IPS-18a (cell line): ENCODE results near the gene DOCK10.
"Not testable (repeated sequence)": the region's sequence is repeated elsewhere in the genome, so short reads cannot be mapped to it uniquely, and the experiment has no call there.

Source experiments
- H3K27ac ChIP-seq: one replicate; pipeline ENCODE4 v1.5.1; 2013; ENCODE audit warnings: low read length
- H3K27me3 ChIP-seq: one replicate; pipeline ENCODE4 v1.6.1; 2013; ENCODE audit warnings: mild to moderate bottlenecking, low read length; ENCODE audit not compliant: control insufficient read depth, insufficient read depth
- H3K36me3 ChIP-seq: one replicate; pipeline ENCODE4 v1.6.1; 2013; ENCODE audit warnings: low read depth, low read length; ENCODE audit not compliant: control insufficient read depth
- H3K4me1 ChIP-seq: one replicate; pipeline ENCODE4 v1.6.1; 2013; ENCODE audit warnings: low read depth, low read length; ENCODE audit not compliant: control insufficient read depth
- H3K4me3 ChIP-seq: one replicate; pipeline ENCODE4 v1.5.1; 2013; ENCODE audit warnings: low read length
- H3K9ac ChIP-seq: one replicate; pipeline ENCODE4 v1.6.1; 2013; ENCODE audit warnings: mild to moderate bottlenecking, low read length, moderate library complexity
- H3K9me3 ChIP-seq: one replicate; pipeline ENCODE4 v1.6.1; 2013; ENCODE audit warnings: low read depth, low read length; ENCODE audit not compliant: control insufficient read depth

The DOCK10 gene

GRCh38 chr2:224924631-224925030 is 117.6 kb downstream of the DOCK10 start:
- H3K27me3 ChIP-seq: no peaks in the 10 kb centered on the region
- no peak overlapping the region for H3K9ac ChIP-seq
- no peak overlapping the region for H3K27ac ChIP-seq
- H3K4me1 ChIP-seq: no peaks in the 10 kb centered on the region
- no peaks in the 10 kb centered on the region for H3K9me3 ChIP-seq
- no peak overlapping the region for H3K4me3 ChIP-seq
- H3K36me3 ChIP-seq: no peaks in the 10 kb centered on the region

DNA sequence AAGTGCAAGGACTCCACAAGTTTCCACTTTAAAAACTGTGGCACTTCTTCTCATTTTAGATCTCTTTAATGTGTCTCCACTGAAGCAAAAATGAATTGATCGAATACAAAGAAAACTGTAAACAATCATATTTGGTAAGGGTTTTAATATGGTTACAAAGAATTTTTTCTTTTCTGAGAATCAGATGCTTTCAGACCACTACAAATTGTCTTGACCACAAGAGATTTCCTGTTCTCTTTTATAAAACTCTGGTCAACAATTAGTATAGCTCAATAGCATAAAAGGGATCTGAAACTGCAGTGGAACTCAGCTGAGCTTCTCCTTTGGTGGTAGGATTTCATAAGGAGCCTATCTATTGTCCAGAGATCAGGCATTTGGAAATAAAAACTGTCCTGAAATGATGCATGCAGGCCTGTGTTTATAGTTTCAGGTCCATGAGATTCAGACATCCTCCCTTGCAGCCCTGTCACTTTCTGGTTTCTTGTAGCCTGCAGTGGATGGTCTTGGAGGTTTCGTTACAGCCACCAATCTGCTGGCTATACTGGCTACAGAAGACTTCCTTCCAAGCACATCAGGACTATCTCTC is 120.0 kb downstream of the DOCK10 start:
- Histone ChIP-seq H3K9ac (no peak overlapping the region), H3K4me1 (no peaks in the 10 kb centered on the region), H3K4me3 (no peak overlapping the region), H3K27ac (no peak overlapping the region), H3K9me3 (no peaks in the 10 kb centered on the region), H3K36me3 (no peaks in the 10 kb centered on the region), H3K27me3 (no peaks in the 10 kb centered on the region)

GRCh38 chr2:224919472-224920110 is 122.7 kb downstream of the DOCK10 start:
- Histone ChIP-seq H3K27ac (no peak overlapping the region), H3K9ac (no peak overlapping the region), H3K27me3 (no peaks in the 10 kb centered on the region)

GRCh38 chr2:224918626-224919471 is 123.4 kb downstream of the DOCK10 start:
- no peaks in the 10 kb centered on the region for H3K9me3 ChIP-seq
- H3K4me1 ChIP-seq: no peaks in the 10 kb centered on the region
- no peak overlapping the region for H3K9ac ChIP-seq
- H3K27me3 ChIP-seq: no peaks in the 10 kb centered on the region
- H3K36me3 ChIP-seq: no peaks in the 10 kb centered on the region
- no peak overlapping the region for H3K4me3 ChIP-seq
- no peak overlapping the region for H3K27ac ChIP-seq

More at GRCh38 chr2:224919472-224920110, 122.7 kb downstream of the DOCK10 start:
- Histone ChIP-seq H3K4me3 (no peak overlapping the region), H3K4me1 (no peaks in the 10 kb centered on the region), H3K9me3 (no peaks in the 10 kb centered on the region), H3K36me3 (no peaks in the 10 kb centered on the region)

DNA sequence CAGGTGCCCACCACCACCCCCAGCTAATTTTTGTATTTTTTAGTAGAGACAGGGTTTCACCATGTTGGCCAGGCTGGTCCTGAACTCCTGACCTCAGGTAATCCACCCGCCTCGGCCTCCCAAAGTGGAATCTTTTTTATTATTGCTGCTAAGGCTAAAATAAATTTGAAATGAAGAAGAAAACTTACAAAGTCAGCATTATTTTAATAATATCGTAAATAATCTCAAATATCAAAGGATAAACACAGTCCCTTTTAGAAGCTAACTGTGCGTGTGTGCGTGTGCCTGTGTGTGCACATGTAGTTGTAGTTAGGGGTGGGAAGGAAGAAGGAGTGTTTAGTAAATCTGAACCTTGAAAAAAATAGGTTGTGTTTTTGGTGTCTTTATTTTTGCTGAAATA is 125.0 kb downstream of the DOCK10 start:
- not testable (repeated sequence) for H3K27ac ChIP-seq, H3K9me3 ChIP-seq, H3K27me3 ChIP-seq, H3K4me1 ChIP-seq, H3K4me3 ChIP-seq, H3K9ac ChIP-seq, H3K36me3 ChIP-seq

GRCh38 chr2:224915136-224915535 is 127.1 kb downstream of the DOCK10 start:
- no peak overlapping the region for H3K27ac ChIP-seq
- no peaks in the 10 kb centered on the region for H3K27me3 ChIP-seq
- H3K9me3 ChIP-seq: no peaks in the 10 kb centered on the region
- H3K36me3 ChIP-seq: no peaks in the 10 kb centered on the region
- no peak overlapping the region for H3K4me3 ChIP-seq
- H3K9ac ChIP-seq: no peak overlapping the region
- H3K4me1 ChIP-seq: peaks cover under 1% of the 10 kb centered on the region

DNA sequence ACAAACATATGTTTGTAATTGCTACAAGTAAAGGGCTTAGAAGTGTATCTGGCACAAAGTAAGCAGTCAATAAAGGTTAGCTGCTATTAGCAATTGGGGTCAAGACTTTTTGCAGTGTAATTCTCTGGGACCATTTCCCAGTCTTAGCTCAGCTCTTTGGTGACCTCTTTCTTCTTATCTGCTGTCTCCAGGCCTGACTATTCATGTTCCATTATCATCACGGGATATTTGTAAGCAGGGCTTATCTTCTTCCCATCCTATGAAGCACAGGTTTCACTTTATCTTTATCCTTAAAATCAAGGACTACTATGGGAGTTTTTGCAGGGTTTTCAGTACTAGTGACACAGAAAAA is 131.7 kb downstream of the DOCK10 start:
- Histone ChIP-seq H3K27ac (no peak overlapping the region), H3K36me3 (no peaks in the 10 kb centered on the region)

DNA sequence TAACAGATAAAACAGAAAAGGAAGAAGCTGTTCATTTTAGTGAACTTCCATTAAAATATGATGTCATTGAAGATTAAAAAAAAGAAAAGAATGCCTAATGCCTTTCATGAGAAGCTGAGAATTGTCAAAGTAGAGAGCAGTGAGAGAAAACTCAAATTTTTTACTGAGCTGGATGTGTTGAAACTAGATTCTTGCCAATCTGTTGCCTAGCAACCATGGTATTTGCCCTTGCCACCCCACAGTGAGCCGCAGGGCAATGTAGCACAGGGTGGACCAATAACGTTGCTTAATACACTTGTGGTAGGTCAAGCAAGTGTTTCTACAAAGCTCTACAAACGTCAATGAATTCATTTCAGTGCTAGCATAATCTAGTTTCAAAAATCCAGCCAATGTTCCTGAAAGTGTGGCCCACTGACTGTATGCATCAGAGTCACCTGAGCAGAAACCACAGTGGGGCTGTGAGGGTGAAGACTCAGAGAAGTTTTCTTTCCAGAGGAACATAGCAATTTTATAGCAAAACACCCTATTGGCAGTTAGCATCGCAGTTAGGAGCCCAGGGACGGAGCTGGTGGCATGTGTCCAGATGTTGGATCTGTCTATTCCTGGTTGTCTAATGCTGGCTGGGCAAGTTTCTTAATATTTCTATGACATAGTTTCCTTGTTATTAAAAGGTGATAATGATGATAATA is 132.2 kb downstream of the DOCK10 start:
- no peaks in the 10 kb centered on the region for H3K36me3 ChIP-seq
- no peaks in the 10 kb centered on the region for H3K27me3 ChIP-seq
- H3K9ac ChIP-seq: no peak overlapping the region
- H3K4me3 ChIP-seq: no peak overlapping the region
- H3K9me3 ChIP-seq: no peaks in the 10 kb centered on the region
- no peak overlapping the region for H3K27ac ChIP-seq
- peaks cover 5% of the 10 kb centered on the region for H3K4me1 ChIP-seq

More for the DNA sequence above, 131.7 kb downstream of the DOCK10 start:
- Histone ChIP-seq H3K9me3 (no peaks in the 10 kb centered on the region), H3K27me3 (no peaks in the 10 kb centered on the region), H3K4me1 (peaks cover 5% of the 10 kb centered on the region), H3K9ac (no peak overlapping the region), H3K4me3 (no peak overlapping the region)

GRCh38 chr2:224908818-224909217 is 133.4 kb downstream of the DOCK10 start:
- Histone ChIP-seq H3K27ac (no peak overlapping the region), H3K4me3 (no peak overlapping the region), H3K36me3 (no peaks in the 10 kb centered on the region), H3K27me3 (no peaks in the 10 kb centered on the region), H3K4me1 (peaks cover 5% of the 10 kb centered on the region), H3K9me3 (no peaks in the 10 kb centered on the region), H3K9ac (no peak overlapping the region)

- H3K4me1 ChIP-seq: no peaks in the 10 kb centered on the region
- H3K4me3 ChIP-seq: no peak overlapping the region
- H3K27me3 ChIP-seq: no peaks in the 10 kb centered on the region
- no peak overlapping the region for H3K9ac ChIP-seq
- no peaks in the 10 kb centered on the region for H3K36me3 ChIP-seq
- H3K27ac ChIP-seq: no peak overlapping the region
- H3K9me3 ChIP-seq: no peaks in the 10 kb centered on the region
Measured at GRCh38 chr2:224904381-224904780, 137.9 kb downstream of the DOCK10 start.

GRCh38 chr2:224903621-224904020 is 138.6 kb downstream of the DOCK10 start:
- no peak overlapping the region for H3K27ac ChIP-seq
- no peak overlapping the region for H3K4me3 ChIP-seq
- no peaks in the 10 kb centered on the region for H3K36me3 ChIP-seq
- H3K9ac ChIP-seq: no peak overlapping the region
- no peaks in the 10 kb centered on the region for H3K4me1 ChIP-seq
- H3K27me3 ChIP-seq: no peaks in the 10 kb centered on the region
- H3K9me3 ChIP-seq: no peaks in the 10 kb centered on the region
